Psoas muscle (tissue), 8 donors: ENCODE measurements around the gene TAF6L. TPM values are rescaled to one million over a fixed set of nuclear protein-coding genes. Genes with fewer than 3 reads are reported as not detected.

Experiments
- ATAC-seq, 4 donors: fragments of 200-7000 bp; cut with Tn5 transposase; one replicate each; pipeline ENCODE4 v1.9.1; 2020; ENCODE audit warnings: moderate library complexity in 3 of 4, mild to moderate bottlenecking in 2 of 4
- DNase-seq, 2 donors: peaks; one replicate each; pipeline ENCODE4 v3.0.0-alpha.2; 2020
- H3K27ac ChIP-seq: fragments of 200-600 bp; one replicate; pipeline ENCODE4 v1.8.0; 2022
- H3K27me3 ChIP-seq, 3 donors: fragments of 200-600 bp in 1 of 3; one replicate each; pipeline versions ENCODE4 v1.6.1 to v1.8.0; 2013 to 2022; ENCODE audit warnings: low read length in 2 of 3, mild to moderate bottlenecking in 2 of 3, moderate library complexity in 1 of 3; ENCODE audit not compliant: insufficient read depth in 3 of 3
- H3K36me3 ChIP-seq, 2 donors: fragments of 200-600 bp in 1 of 2; one replicate each; pipeline versions ENCODE4 v1.6.1 to v1.8.0; 2013 to 2022; ENCODE audit warnings: low read depth in 1 of 2, mild to moderate bottlenecking in 1 of 2, moderate library complexity in 1 of 2; ENCODE audit not compliant: insufficient read depth in 1 of 2
- H3K4me1 ChIP-seq: fragments of 200-600 bp; one replicate; pipeline ENCODE4 v1.8.0; 2022
- H3K4me3 ChIP-seq: fragments of 200-600 bp; one replicate; pipeline ENCODE4 v1.8.0; 2022; ENCODE audit warnings: mild to moderate bottlenecking
- H3K9me3 ChIP-seq: fragments of 200-600 bp; one replicate; pipeline ENCODE4 v1.8.0; 2022
- CTCF ChIP-seq: fragments of 200-600 bp; IDR thresholded peaks from one replicate; pipeline ENCODE4 v1.8.0; 2022; ENCODE audit warnings: antibody characterized with exemption
- WGBS, 3 donors: extraction: QIAGEN DNeasy Blood & Tissue Kit; methylation state at CpG; one replicate each; pipeline versions ENCODE4 v1.1.6 to v1.1.7; 2013; 5-methylcytosine and 5-hydroxymethylcytosine counted together
- intact Hi-C, 2 donors: fragments of 100-400 bp; cut with DNase I; formaldehyde crosslinking; loops; one replicate each; pipeline versions ENCODE4 v1.11.0 to v1.14.2; 2022
- polyA plus RNA-seq, 3 donors: library from polyadenylated mRNA; stranded (reverse); fragments of 200-250 nt; gene quantifications; one replicate each; pipeline ENCODE4 v1.2.3, GENCODE V29; 2013
- total RNA-seq, 4 donors: library from RNA; stranded (reverse); fragmentation: NEBNext Ultra II Directional in 2 of 4; extraction: Animal tissue kit (Norgen Biotek cat#: 25700) in 2 of 4; gene quantifications; one replicate each; pipeline versions ENCODE4 v1.2.1 to v1.2.4, GENCODE V29; 2021 to 2023
- donor health status: healthy with polysubstance abuse.
- donor health status: DM: no; HTN: no; CAD: no; lungs with moderate emphysema.
- donor health status: Bipolar disorder and iron deficiency.
- donor health status: healthy.
- donor health status: DM: yes; HTN: yes; CAD: no.
- donor health status: DM: no; HTN: no; CAD: no.
- donor health status: DM: no; HTN: no; CAD: no.
- donor health status: DM: yes; HTN: yes; CAD: no.

The TAF6L gene
- total and polyA plus RNA-seq, 7 donors = 13.5 to 26.5 (median 18.8) TPM

- WGBS, 3 donors = 0% methylated on average over 65 to 88 of the region's 88 CpGs
- H3K36me3 ChIP-seq = peaks cover 0 to 68% of the 10 kb centered on the region in 2 donors
- no peaks in the 10 kb centered on the region for H3K27me3 ChIP-seq
- H3K9me3 ChIP-seq = no peaks in the 10 kb centered on the region
- intact Hi-C loops = loop anchor here (2.0 to 5.0 kb wide), 3 partner anchors 45 to 76 kb away; partner anchors contain the start of genes STX5 (in 1 of the 2) and TEX54 (in 1 of the 2)
- ATAC-seq = peak; percentile 89 to 91 (median 90)
- peak within 1 kb of the TSS; percentile 97 for H3K4me3 ChIP-seq
- peak; percentile 97 to 98 for DNase-seq
- H3K27ac ChIP-seq = peak within 1 kb of the TSS; percentile 99
- peaks cover 34% of the 10 kb centered on the region for H3K4me1 ChIP-seq
- TF ChIP-seq CTCF = peak; percentile 39
Observed at GRCh38 chr11:62787005-62787759, 16.0 kb downstream of the TAF6L start, which contains the start of gene TMEM179B. Gene TMEM179B (plus strand): TSS chr11:62787402. CDS start chr11:62787432, 30 bp downstream.

GRCh38 chr11:62788991-62789390, 17.8 kb downstream of the TAF6L start:
- Histone ChIP-seq H3K4me3 (peak overlapping the region; percentile 97), H3K9me3 (no peaks in the 10 kb centered on the region), H3K4me1 (peaks cover 34% of the 10 kb centered on the region), H3K27ac (no peak overlapping the region), H3K36me3 (peaks cover 4 to 70% of the 10 kb centered on the region in 2 donors), H3K27me3 (no peaks in the 10 kb centered on the region)
- intact Hi-C loops = loop anchor here (5.0 kb wide), 2 partner anchors 43 to 73 kb away; partner anchors contain the start of genes STX5 (in 1 of the 2) and TEX54 (in 1 of the 2)
- ATAC-seq (no peak), DNase-seq (no peak)
- WGBS, 3 donors = 63 to 76% (median 68%) methylated on average over 5 of the region's 5 CpGs
- no peak for TF ChIP-seq CTCF

- peaks cover 34% of the 10 kb centered on the region for H3K4me1 ChIP-seq
- H3K4me3 ChIP-seq = no peak overlapping the region
- peaks cover 4 to 70% of the 10 kb centered on the region in 2 donors for H3K36me3 ChIP-seq
- H3K27ac ChIP-seq = no peak overlapping the region
- no peak for DNase-seq
- H3K9me3 ChIP-seq = no peaks in the 10 kb centered on the region
- WGBS, 3 donors = 39 to 64% (median 47%) methylated on average over 3 of the region's 3 CpGs
- ATAC-seq = no peak
- no peaks in the 10 kb centered on the region for H3K27me3 ChIP-seq
- intact Hi-C loops = loop anchor here (5.0 kb wide), 2 partner anchors 43 to 73 kb away; partner anchors contain the start of genes STX5 (in 1 of the 2) and TEX54 (in 1 of the 2)
- no peak for TF ChIP-seq CTCF
Observed at GRCh38 chr11:62789576-62789975, 18.4 kb downstream of the TAF6L start.

- ATAC-seq (peak; percentile 77 to 85 (median 78)), DNase-seq (peak; percentile 90 to 93)
- peak within 1 kb of the TSS; percentile 95 for H3K4me3 ChIP-seq
- intact Hi-C loops = loop anchor here in 1 of 2 donors (2.0 kb wide), 1 partner anchor 13 kb away; the partner anchor contains the start of gene NXF1
- peaks cover 26% of the 10 kb centered on the region for H3K4me1 ChIP-seq
- H3K27me3 ChIP-seq = no peaks in the 10 kb centered on the region
- 0 to 1% (median 0%) methylated on average over 55 to 58 of the region's 58 CpGs for WGBS, 3 donors
- no peak for TF ChIP-seq CTCF
- peak within 1 kb of the TSS; percentile 76 for H3K27ac ChIP-seq
- H3K36me3 ChIP-seq = peaks cover 4 to 71% of the 10 kb centered on the region in 2 donors
- H3K9me3 ChIP-seq = no peaks in the 10 kb centered on the region
Observed at GRCh38 chr11:62791501-62792201, 20.5 kb downstream of the TAF6L start, which contains the start of gene TMEM223. Gene TMEM223 (minus strand): TSS chr11:62792006. CDS start chr11:62791994, 12 bp downstream.
